GM21390 (cell line): ENCODE results near the gene PRR29.
"Not testable (repeated sequence)": the region's sequence is repeated elsewhere in the genome, so short reads cannot be mapped to it uniquely, and the experiment has no call there.

Source experiments
- ATAC-seq: cut with Tn5 transposase; IDR thresholded peaks from one replicate; pipeline ENCODE4 v1.9.1; 2021; ENCODE audit not compliant: unreplicated experiment

PRR29 gene

GRCh38 chr17:63974594-63975192 lies 23.5 kb upstream of the PRR29 start:
- no peak for ATAC-seq

DNA sequence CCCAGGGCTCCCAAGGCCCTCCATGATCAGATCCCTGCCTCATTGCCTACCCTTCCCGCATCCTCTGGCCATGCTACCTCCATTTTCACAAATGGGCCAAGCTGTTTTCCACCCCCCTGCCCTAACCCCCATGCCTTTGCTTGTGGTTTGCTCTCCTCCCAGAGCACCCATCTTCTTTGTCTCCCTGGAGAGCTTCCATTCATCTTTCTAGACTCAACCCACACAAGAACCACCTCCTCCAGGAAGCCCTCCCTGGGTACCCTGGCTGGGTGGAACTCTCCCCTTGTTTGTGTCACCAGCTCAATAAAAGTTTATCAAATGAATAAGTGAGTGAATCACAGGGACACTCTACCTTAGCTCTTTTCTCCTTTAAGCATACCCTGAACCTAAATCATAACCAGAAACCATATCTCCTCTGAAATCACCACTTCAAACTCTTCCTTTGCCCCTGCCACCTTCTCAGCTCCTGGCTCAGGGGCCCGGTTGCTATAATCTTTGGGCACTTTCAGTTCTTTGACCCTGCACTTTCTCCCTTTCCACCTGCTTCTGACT lies 22.5 kb upstream of the PRR29 start:
- ATAC-seq, result no peak

- no peak for ATAC-seq
Observed at GRCh38 chr17:63976702-63977101, 21.4 kb upstream of the PRR29 start.

GRCh38 chr17:63978272-63979200 lies 19.6 kb upstream of the PRR29 start:
- ATAC-seq, result no peak

DNA sequence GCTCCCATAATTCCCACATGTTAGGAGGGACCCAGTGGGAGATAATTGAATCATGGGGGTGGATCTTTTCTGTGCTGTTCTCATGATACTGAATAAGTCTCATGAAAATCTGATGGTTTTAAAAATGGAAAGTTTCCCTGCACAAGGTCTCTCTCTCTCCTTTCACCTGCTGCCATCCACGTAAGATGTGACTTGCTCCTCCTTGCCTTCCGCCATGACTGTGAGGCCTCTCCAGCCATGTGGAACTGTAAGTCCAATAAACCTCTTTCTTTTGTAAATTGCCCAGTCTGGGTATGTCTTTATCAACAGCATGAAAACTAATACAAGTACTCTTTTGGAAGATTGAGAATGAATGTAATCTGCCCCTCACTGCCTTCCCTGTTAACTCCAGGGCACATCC lies 15.5 kb upstream of the PRR29 start:
- ATAC-seq, result not testable (repeated sequence)

DNA sequence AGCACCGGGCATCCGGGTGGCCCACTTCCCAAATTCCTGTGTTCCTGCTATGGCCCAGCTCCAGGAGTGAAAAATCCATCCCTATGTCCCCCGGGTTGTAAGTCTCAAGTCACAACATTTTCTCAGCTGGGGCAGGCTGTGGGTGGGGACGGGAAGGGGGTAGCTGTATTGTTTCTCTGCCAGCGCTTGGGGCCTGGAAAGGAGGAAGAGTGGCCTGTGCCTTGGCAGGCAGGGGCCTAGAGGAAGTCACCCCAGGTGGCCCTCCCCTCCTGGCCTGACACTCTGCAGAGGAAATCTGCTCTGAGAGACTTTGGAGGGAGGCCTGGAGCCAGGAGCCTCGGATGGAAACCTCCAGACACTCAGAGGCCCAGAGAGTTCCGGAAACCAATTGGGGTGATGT lies 14.8 kb upstream of the PRR29 start:
- no peak for ATAC-seq

DNA sequence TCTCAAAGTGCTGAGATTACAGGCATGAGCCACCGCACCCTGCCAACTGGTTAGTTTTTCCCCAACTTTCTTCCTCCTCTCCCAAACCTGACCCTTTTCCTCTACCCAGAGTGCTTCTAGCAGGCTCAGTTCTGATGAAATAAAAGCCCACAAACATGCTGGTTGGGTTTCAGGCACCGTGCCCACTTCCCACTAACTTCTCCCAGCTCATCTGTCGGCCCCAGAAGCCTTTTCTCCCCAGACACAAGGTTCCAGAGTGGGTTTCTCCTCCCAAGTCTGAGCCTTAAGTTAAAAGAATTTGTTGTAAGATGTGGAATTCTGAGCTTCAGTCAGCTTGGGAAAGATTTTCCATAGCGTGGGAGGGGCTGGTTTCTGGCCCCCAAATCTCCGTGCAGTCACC lies 13.9 kb upstream of the PRR29 start:
- no peak for ATAC-seq

DNA sequence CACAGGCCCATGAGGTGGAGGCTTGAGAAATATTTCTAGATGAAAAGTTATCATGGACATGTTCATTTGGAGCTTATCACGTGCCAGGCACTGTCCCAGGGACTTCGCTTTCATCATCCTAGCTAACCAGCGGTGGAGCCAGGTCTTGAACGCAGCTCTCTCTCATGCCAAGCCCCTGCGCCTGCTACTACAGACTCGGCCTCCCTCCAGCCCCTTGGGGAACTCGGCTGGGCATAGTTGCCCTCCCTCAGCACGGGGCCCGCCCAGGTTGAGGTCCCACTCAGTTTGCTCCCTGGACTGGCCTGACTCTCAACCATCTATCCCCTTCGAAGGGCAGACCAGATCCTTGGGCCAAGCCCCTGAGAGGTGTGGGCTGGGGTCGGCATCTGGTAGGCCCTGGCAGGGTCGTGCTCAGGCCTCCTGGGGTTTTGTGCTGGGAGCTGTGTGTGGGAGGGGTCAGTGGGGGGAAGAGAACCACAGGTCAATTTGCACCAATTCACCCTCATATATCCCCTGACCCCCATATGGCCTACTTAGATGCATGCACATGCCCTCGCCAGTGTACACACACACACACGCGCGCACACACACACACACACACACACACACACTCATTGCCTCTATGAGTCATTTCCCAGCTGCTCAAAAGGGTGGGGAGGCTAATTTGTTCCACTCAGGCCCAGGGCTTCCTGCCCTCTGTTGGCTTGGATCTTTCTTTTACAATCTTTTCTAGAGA lies 13.3 kb upstream of the PRR29 start:
- no peak for ATAC-seq

GRCh38 chr17:63985387-63986140 lies 12.6 kb upstream of the PRR29 start:
- no peak for ATAC-seq

DNA sequence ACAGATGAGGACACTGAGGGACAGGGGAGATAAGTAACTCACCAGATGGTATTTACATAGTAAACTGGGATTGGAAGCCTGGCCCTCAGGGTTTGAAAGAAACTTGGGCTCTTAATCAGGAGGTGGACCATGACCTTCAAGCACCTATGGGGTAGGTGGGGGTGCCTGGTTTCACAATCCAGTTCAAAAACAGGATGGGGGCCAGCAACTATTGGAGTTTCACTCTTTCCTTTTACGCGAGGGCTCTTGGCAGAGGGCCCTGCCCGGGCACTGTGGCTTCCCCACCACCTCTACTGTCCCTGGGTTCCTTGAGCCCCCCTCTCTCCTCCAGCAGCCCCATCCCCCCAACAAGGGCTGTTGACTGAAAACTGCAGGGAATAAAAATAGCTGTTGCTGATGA lies 11.3 kb upstream of the PRR29 start:
- no peak for ATAC-seq

DNA sequence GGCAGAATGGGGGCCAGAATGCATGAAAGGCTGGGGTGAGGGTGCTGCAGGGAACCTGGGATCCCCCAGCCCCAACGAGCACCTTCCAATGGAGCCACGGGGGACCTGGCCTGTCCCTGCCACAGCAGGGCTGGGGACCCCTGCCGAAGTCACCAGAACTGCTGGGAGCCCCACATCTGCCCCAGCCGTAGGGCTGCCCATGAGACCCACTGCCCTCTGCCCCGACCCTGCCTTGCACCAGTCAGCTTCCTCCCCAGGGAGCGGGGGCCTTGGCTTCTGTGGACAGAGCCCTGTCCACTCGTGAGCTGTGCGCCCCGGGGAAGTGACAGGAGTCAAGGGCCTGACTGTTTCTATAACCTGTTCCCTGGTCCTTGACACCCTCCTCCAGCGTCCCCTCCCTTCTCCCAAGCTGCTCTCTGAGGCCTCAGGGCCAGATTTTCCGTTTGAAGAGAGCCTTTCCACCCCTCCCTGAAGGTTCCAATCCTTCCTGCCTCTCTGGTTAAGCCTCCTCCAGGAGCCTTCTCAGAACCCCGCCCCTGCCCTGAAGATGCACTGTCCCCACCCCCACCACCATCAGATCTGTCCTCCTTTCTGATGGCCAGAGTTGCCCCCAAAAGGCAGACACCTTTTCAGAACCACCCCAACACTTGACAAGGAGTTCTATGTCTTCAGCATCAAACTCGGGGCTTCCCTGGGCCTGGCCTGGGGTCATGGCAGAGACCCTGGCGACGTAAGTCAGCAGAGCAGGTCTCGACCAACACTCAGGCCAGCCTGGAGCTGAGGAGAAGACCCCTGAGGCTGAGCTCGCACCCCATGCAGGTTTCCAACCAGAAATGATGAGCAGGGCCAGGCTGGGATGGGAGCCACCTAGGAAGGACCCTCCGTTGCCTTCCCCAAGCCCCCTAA lies 10.7 kb upstream of the PRR29 start:
- no peak for ATAC-seq

- no peak for ATAC-seq
Observed at GRCh38 chr17:63988127-63988478, 10.0 kb upstream of the PRR29 start.

DNA sequence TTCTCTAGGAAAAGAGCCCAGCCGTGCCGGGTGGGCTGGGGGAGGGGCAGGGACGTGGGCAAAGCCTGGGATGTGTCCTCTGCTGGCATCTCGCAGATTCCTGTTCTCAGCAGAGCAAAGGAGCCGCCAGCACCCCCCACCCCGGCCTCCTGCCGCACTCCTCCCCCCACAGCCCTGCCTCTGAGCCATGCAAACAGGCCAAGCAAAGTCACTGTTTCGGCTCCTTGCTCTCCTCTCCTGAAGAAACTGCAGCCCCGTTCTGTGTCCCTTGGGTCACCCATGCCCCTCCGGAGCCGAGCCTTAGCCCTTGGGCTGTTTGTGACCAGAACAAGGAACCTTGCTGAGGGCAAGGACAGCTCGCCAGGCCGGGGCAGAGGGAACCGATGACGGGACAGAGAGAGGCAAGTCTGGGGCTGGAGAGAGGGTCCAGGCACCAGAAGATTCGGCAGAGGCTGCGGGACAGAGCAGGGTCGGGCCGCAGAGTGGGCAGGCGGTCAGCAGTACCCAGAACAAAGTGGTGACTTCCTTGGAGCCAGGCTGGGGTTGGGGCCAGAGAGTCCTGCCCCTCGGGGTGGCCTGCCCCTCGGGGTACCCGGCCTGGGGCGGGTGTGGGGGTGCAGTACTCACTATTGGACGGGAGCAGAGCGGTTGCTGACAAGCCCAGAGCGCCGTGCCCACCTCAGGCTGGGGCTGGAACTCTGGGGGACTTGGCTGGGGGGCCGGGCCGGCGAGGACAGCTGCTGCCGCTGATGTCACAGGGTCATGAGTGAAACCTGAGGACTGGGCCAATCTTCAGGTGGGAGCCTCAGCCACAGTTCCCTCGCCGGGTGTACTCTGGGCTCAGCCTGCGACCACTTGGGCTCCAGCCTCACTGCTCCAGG lies 9.2 kb upstream of the PRR29 start:
- no peak for ATAC-seq

DNA sequence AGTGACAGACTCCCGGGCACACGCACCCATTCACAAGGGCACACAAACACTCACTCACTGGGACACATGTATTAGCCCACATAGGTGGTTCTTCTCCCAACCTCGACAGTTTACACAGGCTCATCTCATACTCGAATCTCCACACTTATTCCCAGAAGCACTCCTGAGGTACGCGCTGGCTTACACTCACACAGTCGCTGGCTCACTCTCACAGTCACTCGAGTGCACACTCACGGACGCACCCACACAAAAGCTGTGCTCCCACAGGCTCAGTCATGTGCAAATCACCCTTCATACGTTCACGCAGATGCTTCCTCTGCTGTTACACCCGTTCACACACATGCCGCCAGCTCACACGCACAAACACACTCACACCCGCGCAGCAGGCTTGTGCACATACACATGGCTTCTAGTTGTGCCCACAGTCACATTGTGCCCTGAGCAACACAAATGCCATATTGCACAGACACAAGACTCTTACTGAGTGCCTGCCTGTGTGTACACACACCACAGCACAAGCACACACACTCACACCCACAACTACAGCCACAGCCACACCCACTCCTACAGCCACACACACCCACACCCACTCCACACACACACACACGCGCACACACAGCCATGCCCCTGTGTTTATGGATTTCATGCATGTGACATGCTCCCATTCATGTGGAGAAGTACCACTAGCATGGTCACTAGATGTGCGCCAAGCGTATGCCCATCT lies 8.4 kb upstream of the PRR29 start:
- no peak for ATAC-seq

GRCh38 chr17:63991611-63992010 lies 6.5 kb upstream of the PRR29 start:
- ATAC-seq, result no peak

DNA sequence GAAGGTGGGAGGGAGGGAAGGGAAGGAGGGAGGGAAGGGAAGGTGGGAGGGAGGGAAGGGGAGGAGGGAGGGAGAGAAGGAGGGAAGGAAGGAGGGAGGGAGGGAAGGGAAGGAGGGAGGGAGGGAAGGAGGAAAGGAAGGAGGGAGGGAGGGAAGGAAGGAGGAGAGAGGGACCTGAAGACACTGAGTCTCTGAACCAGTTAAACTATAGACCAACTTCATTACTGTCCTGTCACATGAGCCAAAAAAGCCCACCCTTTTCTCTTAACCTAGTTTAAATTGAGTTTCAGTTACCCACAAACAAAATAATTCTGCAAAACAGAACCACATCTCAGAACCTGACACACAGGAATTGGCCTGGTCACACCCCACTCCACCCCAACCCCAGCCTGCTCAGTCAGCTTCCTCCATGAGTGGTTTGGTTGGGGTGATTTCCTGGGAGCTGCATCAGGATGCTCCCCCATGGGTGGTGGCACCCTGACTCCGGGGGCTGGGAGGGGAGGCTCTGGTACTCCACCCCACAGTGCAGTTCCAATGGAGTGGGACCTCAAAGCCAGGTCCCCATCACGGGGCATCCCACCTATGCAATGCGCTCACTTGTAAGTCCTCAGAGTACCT lies 4.7 kb upstream of the PRR29 start:
- no peak for ATAC-seq

DNA sequence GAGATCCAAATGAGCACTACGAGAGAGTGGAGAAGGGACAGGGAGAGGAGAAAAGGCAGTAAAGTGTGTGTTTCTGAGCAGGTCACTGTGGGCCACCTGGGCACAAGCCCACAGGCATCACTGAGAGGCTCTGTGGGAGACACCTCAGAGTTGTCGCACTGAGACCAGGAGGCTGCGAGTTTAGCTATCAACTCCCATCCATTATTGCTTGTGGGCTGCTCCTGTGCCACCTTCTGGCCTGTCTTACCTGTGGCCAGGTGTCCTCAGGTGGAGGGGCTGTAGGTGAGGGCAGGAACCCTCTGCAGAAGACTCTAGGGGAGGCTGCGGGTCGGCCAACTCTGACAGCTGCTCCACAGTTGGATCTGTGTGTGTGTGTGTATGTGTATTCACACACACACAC lies 2.5 kb upstream of the PRR29 start:
- no peak for ATAC-seq
